A673 (cell line): ENCODE data around the gene TMOD1. TPM values are rescaled to one million over a fixed set of nuclear protein-coding genes. Genes with fewer than 3 reads are reported as not detected.

Experiments
- BruUV-seq: library from RNA; stranded (reverse); fragments of 400-500 nt; replicated peaks from 2 replicates; lab custom pipeline; 2021; lab: Mats Ljungman, UMichigan
- CTCF ChIA-PET: fragments of 300-600 bp; sonication (Branson Sonifier 250); formaldehyde crosslinking; loops from one replicate; lab custom pipeline; 2022; ENCODE audit warnings: antibody characterized with exemption; lab: Charles Lee
- POLR2A ChIA-PET: fragments of 300-600 bp; sonication (Branson Sonifier 250); formaldehyde crosslinking; loops from one replicate; lab custom pipeline; 2022; ENCODE audit warnings: antibody characterized with exemption; ENCODE audit not compliant: low non-redundant PET; lab: Charles Lee
- DNase-seq: peaks from one replicate; pipeline ENCODE4 v3.0.0-alpha.2; 2015; ENCODE audit warnings: low spot score
- H3K27ac ChIP-seq: fragments of 200-600 bp; sonication (generic); 2 replicates; pipeline ENCODE4 v1.5.1; 2016; ENCODE audit warnings: mixed run types, low read depth, mild to moderate bottlenecking, mixed read lengths, antibody characterized with exemption, low read length; ENCODE audit not compliant: poor library complexity, severe bottlenecking
- H3K27me3 ChIP-seq: fragments of 200-600 bp; sonication (generic); replicated peaks from 2 replicates; pipeline ENCODE4 v1.6.1; 2017; ENCODE audit warnings: mixed run types, low read depth, mild to moderate bottlenecking, mixed read lengths, antibody characterized with exemption, low read length; ENCODE audit not compliant: insufficient read depth, poor library complexity
- H3K36me3 ChIP-seq: fragments of 200-600 bp; sonication (generic); 2 replicates; pipeline ENCODE4 v1.6.1; 2016; ENCODE audit warnings: mixed run types, mild to moderate bottlenecking, mixed read lengths, antibody characterized with exemption, low read length; ENCODE audit not compliant: insufficient read depth, poor library complexity, severe bottlenecking
- H3K4me1 ChIP-seq: fragments of 200-600 bp; sonication (generic); 2 replicates; pipeline ENCODE4 v1.6.1; 2017; ENCODE audit warnings: mixed run types, mild to moderate bottlenecking, mixed read lengths, antibody characterized with exemption, low read length; ENCODE audit not compliant: insufficient read depth, poor library complexity, severe bottlenecking
- H3K4me3 ChIP-seq: fragments of 200-600 bp; sonication (generic); 2 replicates; pipeline ENCODE4 v1.5.1; 2016; ENCODE audit warnings: low read depth, mixed run types, mild to moderate bottlenecking, mixed read lengths, low read length; ENCODE audit not compliant: poor library complexity, severe bottlenecking
- H3K9me3 ChIP-seq: fragments of 200-600 bp; sonication (generic); 2 replicates; pipeline ENCODE4 v1.6.1; 2016; ENCODE audit warnings: mixed run types, low read depth, mild to moderate bottlenecking, mixed read lengths, antibody characterized with exemption, low read length; ENCODE audit not compliant: poor library complexity, severe bottlenecking
- CTCF ChIP-seq: fragments of 300-800, 200-600 bp; sonication (generic); conservative IDR thresholded peaks from 2 replicates; pipeline ENCODE4 v1.5.1; 2017; ENCODE audit warnings: low read depth, mild to moderate bottlenecking, antibody characterized with exemption, low read length, moderate library complexity, mixed read lengths
- EZH2 ChIP-seq: fragments of 200-600 bp; sonication (generic); IDR thresholded peaks from 2 replicates; pipeline ENCODE4 v1.6.1; 2017; ENCODE audit warnings: borderline replicate concordance, low read depth, mild to moderate bottlenecking, mixed read lengths, antibody characterized with exemption, low read length; ENCODE audit not compliant: poor library complexity, severe bottlenecking
- intact Hi-C: fragments of 100-400 bp; cut with micrococcal nuclease; formaldehyde crosslinking; loops from one replicate; pipeline ENCODE4 v1.10.0; 2022; ENCODE audit not compliant: unreplicated experiment
- total RNA-seq: library from RNA; stranded (reverse); gene quantifications from 2 replicates; pipeline ENCODE4 v1.2.3, GENCODE V29; 2021

Gene TMOD1
- total RNA-seq, 1 experiment from 2014 or later: 0.09 TPM

GRCh38 chr9:97550386-97550785, 48.9 kb downstream of the TMOD1 start:
- peaks cover 7% of the 10 kb centered on the region for H3K27me3 ChIP-seq
- TF ChIP-seq EZH2 (no peak), CTCF (no peak)
- ChIA-PET CTCF (no interaction called here), POLR2A (no interaction called here)
- no peaks in the 10 kb centered on the region for H3K9me3 ChIP-seq
- intact Hi-C loops: no loop called here
- H3K4me1 ChIP-seq: no peaks in the 10 kb centered on the region
- no peak overlapping the region for H3K27ac ChIP-seq
- H3K4me3 ChIP-seq: no peak overlapping the region
- BruUV-seq: no TSS peak
- H3K36me3 ChIP-seq: no peaks in the 10 kb centered on the region
- DNase-seq: no peak

GRCh38 chr9:97551308-97551707, 49.8 kb downstream of the TMOD1 start:
- peaks cover 7% of the 10 kb centered on the region for H3K27me3 ChIP-seq
- intact Hi-C loops: no loop called here
- no TSS peak for BruUV-seq
- no peaks in the 10 kb centered on the region for H3K36me3 ChIP-seq
- ChIA-PET CTCF (no interaction called here), POLR2A (no interaction called here)
- no peaks in the 10 kb centered on the region for H3K4me1 ChIP-seq
- no peaks in the 10 kb centered on the region for H3K9me3 ChIP-seq
- no peak overlapping the region for H3K27ac ChIP-seq
- no peak overlapping the region for H3K4me3 ChIP-seq
- TF ChIP-seq EZH2 (no peak), CTCF (no peak)
- DNase-seq: no peak

- CTCF ChIA-PET: no interaction called here
Observed at GRCh38 chr9:97553141-97553540, 51.7 kb downstream of the TMOD1 start.

More at GRCh38 chr9:97553141-97553540, 51.7 kb downstream of the TMOD1 start:
- no peak for DNase-seq
- Histone ChIP-seq H3K36me3 (no peaks in the 10 kb centered on the region), H3K4me1 (no peaks in the 10 kb centered on the region), H3K9me3 (no peaks in the 10 kb centered on the region), H3K27ac (no peak overlapping the region), H3K4me3 (no peak overlapping the region), H3K27me3 (peaks cover 7% of the 10 kb centered on the region)
- no TSS peak for BruUV-seq
- TF ChIP-seq CTCF (no peak), EZH2 (no peak)
- POLR2A ChIA-PET: no interaction called here
- intact Hi-C loops: no loop called here
